Activated T-helper 17 cell treated with anti-CD3 and anti-CD28 coated beads, Interleukin-2, amount 50 U/mL, for 72 hours (primary cell): ENCODE results near the gene MUC5B. TPM values are rescaled to one million over a fixed set of nuclear protein-coding genes. Genes with fewer than 3 reads are reported as not detected.
"Not testable (repeated sequence)": the region's sequence is repeated elsewhere in the genome, so short reads cannot be mapped to it uniquely, and the experiment has no call there.

ENCODE experiments used
- ATAC-seq: fragments of 150-1000 bp; cut with Tn5 transposase; replicated peaks from 2 replicates; pipeline ENCODE4 v1.10.0; 2021; ENCODE audit warnings: mild to moderate bottlenecking, moderate library complexity
- H3K27ac Mint-ChIP-seq: one replicate; pipeline ENCODE4 v1.8.0; 2022; ENCODE audit warnings: mixed read lengths
- H3K27me3 Mint-ChIP-seq: one replicate; pipeline ENCODE4 v1.8.0; 2022; ENCODE audit warnings: mixed read lengths
- H3K36me3 Mint-ChIP-seq: one replicate; pipeline ENCODE4 v1.8.0; 2022; ENCODE audit warnings: low read depth, mild to moderate bottlenecking, mixed read lengths
- H3K4me1 Mint-ChIP-seq: one replicate; pipeline ENCODE4 v1.8.0; 2022; ENCODE audit warnings: mixed read lengths
- H3K4me3 Mint-ChIP-seq: one replicate; pipeline ENCODE4 v1.8.0; 2022; ENCODE audit warnings: mild to moderate bottlenecking, mixed read lengths
- H3K9me3 Mint-ChIP-seq: one replicate; pipeline ENCODE4 v1.8.0; 2022; ENCODE audit warnings: mixed read lengths
- total RNA-seq, 2 donors: library from RNA; stranded (reverse); gene quantifications; one replicate each; pipeline ENCODE4 v1.2.3, GENCODE V29; 2022

MUC5B gene
- total RNA-seq, 2 donors from 2014 or later, result not detected

DNA sequence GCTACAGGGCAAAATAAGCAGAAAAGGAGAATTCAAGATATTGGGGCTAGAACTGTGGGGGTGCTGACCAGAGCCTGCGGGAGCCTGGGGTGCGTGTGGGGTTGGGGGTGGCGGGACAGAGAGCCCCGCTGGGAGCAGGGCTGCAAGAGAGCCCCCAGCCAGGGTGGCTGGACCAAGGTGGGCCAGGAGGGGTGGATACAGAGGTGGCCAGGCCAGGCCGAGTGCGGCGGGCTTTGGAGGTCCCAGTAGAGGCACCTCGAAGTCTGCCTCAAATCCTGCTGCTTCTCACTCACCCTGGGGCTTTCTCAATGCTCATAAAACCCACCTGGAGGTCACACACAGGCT is 16.9 kb upstream of the MUC5B start:
- Mint-ChIP-seq H3K4me3 (no peak overlapping the region), H3K27me3 (peaks cover 8% of the 10 kb centered on the region), H3K4me1 (no peaks in the 10 kb centered on the region), H3K9me3 (peaks cover under 1% of the 10 kb centered on the region), H3K36me3 (no peaks in the 10 kb centered on the region), H3K27ac (no peak overlapping the region)
- ATAC-seq, result no peak

DNA sequence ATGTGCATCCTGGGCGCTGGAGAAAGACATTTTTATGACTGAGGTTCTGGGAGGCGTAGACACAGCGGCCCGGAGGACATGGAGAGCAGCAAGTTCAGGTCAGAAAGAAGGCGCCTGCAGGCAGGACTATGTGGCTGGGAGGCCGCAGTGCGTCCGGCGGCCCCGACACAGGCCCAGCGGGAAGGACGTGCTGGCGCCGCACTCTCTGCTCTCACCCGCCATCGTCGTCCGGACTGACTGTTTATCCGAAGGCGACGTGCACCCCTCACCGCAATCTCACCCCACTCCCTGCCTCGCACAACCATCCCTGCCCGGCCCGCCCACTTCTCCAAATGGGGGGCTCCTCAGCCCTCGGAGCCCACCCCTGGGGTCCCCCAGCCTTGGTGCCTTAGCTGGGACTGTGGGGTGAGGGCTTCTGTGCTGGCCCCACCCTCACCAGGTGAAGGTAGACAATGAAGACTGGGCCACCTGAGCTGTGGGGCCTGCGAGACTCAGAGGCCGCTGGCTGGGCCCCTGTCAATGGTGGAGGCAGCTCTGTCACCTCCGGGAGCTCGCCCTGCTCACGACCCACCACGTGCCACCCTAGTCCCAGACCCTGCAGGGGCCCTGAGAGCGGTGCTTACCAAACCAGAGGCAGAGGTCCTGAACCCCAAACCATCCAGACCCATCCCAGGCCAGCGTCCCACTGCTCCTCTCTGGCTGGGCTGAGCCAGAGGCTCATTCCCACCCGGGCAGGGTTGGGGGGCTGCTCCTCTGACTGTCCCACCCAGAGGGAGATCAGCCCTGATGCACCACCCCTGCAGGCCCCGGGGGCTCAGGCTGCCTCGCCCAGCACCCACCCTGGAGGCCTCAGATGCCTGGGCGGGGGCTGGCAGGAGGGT is 16.2 kb upstream of the MUC5B start:
- peaks cover 15% of the 10 kb centered on the region for H3K27me3 Mint-ChIP-seq
- ATAC-seq, result no peak
- H3K4me1 Mint-ChIP-seq, result no peaks in the 10 kb centered on the region
- peaks cover 7% of the 10 kb centered on the region for H3K9me3 Mint-ChIP-seq
- H3K27ac Mint-ChIP-seq, result no peak overlapping the region
- H3K4me3 Mint-ChIP-seq, result no peak overlapping the region
- H3K36me3 Mint-ChIP-seq, result no peaks in the 10 kb centered on the region

DNA sequence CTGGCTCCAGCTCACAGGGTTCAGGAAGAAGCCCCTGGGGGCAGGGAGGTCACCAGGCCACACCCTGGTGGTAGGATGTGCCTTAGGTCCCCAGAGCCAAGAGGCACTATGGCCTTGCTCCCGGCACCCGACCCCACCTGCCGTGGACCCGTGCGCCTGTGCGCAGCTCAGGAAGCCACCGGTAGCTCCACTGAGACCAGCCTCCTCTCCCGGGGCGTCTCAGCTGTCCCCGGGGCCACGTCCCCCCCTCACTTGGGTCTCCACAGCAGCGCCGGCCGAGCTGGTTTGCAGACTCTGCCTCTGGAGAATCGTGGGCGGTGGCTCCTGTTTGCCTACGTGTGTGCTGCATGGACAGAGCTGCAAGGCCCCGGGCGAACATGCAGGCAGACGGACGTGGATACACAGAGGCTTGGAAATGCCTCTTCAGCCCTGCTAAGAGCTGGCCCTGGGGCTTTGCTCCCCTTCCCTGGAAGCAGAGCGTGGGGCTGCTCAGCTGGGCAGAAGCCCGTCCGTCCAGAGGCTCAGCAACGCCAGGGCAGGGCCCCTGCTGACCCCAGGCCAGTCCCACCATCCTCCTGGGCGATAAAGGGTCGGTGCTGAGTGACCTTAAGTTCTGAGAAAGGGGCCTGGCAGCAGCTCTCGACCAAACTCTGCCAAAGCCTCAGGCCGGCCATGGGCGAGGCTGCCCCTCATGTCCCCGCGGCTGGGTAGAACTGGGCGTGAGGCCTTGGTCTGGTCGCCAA is 15.3 kb upstream of the MUC5B start:
- Mint-ChIP-seq H3K27me3 (peaks cover 20% of the 10 kb centered on the region), H3K4me3 (no peak overlapping the region), H3K27ac (no peak overlapping the region), H3K9me3 (peaks cover 13% of the 10 kb centered on the region), H3K4me1 (no peaks in the 10 kb centered on the region), H3K36me3 (no peaks in the 10 kb centered on the region)
- no peak for ATAC-seq

DNA sequence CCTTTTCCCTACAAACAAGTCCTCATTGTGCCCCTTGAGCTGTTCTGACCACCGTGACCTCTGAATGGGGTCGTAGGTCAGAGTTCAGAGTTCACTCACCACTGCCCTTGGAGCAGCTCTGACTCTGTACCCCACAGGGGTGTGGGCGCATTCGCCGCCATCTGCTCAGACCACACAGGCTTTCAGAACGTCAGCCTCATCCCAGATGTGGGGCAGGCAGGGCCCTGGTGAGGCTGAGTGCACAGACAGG is 14.8 kb upstream of the MUC5B start:
- Mint-ChIP-seq H3K27ac (no peak overlapping the region), H3K27me3 (peaks cover 20% of the 10 kb centered on the region), H3K4me1 (no peaks in the 10 kb centered on the region), H3K4me3 (no peak overlapping the region), H3K9me3 (peaks cover 13% of the 10 kb centered on the region), H3K36me3 (no peaks in the 10 kb centered on the region)
- no peak for ATAC-seq

DNA sequence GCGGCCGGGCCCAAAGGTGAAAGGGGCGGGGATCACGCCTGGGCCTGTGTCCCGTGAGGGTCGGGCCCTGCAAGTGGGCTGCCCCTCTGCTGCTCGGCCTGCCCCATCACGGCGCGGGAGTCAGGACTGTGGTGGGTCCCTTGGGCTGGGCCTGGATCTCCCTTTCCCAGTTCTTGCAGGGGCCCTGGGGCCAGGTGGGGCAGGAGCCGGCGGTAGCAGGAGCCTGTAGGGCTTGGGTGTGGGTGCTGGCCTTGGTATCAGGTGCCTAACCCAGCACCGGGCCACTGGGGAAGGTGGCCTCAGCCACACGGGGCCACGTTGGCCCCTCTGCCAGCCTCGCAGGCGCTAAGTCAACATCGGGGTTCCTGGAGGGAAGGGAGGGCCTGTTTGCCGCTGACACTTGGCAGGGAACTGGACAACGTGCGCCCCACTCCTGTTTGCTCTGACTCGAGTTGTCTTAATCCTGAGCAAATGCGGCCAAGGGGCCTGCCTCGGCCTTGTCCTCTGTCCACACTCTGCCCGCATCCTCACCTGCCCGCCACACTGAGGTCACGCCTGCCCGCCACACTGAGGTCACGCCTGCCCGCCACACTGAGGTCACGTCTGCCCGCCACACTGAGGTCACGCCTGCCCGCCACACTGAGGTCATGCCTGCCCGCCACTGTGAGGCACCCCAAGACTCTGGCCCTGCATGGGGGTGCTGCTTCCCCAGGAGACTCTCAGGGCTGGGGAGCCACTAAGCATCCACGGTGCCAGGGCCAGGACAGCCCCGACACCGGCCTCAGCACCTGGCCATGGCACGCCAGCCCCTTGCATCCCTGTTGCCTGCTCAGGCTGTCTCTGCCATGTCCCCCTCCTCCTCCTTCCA is 14.2 kb upstream of the MUC5B start:
- Mint-ChIP-seq H3K9me3 (peaks cover 13% of the 10 kb centered on the region), H3K4me3 (no peak overlapping the region), H3K27ac (no peak overlapping the region), H3K27me3 (peaks cover 20% of the 10 kb centered on the region), H3K36me3 (no peaks in the 10 kb centered on the region), H3K4me1 (no peaks in the 10 kb centered on the region)
- no peak for ATAC-seq

DNA sequence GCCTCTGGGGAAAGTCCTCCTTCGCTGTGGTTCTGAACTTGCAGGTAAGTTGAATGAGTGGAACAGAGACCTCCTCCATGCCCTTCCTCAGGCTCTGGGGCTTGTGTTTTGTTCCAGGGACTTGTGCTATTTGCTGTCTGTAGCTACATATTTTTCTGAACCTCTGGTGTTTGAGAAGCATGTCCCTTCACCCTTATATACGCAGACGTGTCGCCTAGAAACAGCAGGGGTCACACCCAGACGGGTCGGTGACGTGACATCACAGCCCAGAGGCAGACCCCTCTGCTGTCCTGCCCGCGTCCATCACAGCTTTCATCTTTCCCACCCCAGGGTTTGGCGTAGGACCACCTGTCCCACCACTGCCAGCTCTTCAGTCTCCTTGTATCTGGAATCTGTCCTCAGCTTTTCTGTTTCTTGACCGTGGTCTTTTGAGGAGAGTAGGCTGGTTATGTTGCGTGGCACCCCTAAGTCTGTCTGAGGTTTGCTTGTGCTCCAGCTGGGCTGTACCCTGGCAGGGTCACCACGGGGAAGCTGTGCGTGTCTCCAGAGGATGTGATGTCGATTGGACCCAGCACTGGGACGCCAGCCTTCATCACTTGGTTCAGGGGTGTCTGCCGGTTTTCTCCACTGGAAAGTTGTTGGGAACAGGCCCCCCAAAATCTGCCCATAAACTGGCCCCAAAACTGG is 13.4 kb upstream of the MUC5B start:
- Mint-ChIP-seq H3K27ac (no peak overlapping the region), H3K9me3 (peaks cover 13% of the 10 kb centered on the region), H3K4me3 (no peak overlapping the region), H3K36me3 (no peaks in the 10 kb centered on the region), H3K4me1 (no peaks in the 10 kb centered on the region), H3K27me3 (peaks cover 22% of the 10 kb centered on the region)
- no peak for ATAC-seq

DNA sequence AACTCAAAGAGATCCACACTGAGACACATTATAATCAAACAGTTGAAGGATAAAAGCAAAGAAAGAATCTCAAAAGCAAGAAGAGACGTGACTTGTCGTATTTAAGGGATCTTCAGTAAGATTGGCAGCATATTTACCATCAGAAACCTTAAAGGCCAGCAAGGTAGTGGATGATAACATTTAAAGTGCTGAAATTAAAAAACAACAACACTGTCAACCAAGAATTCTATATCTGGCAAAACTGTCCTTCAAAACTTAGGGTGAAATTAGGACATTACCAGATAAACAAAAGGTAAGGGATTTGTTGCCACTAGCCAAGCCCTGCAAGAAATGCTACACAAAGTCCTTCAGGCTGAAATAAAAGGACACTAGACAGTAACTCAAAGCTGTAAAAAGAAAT is 11.0 kb upstream of the MUC5B start:
- no peak overlapping the region for H3K4me3 Mint-ChIP-seq
- peaks cover 13% of the 10 kb centered on the region for H3K9me3 Mint-ChIP-seq
- H3K27ac Mint-ChIP-seq, result no peak overlapping the region
- H3K36me3 Mint-ChIP-seq, result no peaks in the 10 kb centered on the region
- H3K27me3 Mint-ChIP-seq, result peaks cover 26% of the 10 kb centered on the region
- no peak for ATAC-seq
- H3K4me1 Mint-ChIP-seq, result no peaks in the 10 kb centered on the region

DNA sequence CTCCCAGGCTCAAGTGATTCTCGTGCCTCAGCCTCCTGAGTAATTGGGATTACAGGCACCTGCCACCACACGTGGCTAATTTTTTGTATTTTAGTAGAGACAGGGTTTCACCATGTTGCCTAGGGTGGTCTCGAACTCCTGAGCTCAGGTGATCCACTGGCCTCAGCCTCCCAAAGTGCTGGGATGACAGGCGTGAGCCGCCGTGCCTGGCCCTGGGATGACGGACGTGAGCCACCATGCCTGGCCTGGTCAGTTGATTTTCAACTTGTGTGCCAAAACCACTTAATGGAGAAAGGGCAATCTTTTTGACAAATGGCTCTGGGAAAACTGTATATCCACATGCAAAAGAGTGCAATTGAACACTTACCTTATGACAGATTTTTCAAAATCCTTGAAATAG is 7.0 kb upstream of the MUC5B start:
- H3K36me3 Mint-ChIP-seq, ATAC-seq, H3K27ac Mint-ChIP-seq, H3K4me1 Mint-ChIP-seq, H3K4me3 Mint-ChIP-seq: not testable (repeated sequence)
- Mint-ChIP-seq H3K27me3 (peaks cover 18% of the 10 kb centered on the region), H3K9me3 (peaks cover 13% of the 10 kb centered on the region)

DNA sequence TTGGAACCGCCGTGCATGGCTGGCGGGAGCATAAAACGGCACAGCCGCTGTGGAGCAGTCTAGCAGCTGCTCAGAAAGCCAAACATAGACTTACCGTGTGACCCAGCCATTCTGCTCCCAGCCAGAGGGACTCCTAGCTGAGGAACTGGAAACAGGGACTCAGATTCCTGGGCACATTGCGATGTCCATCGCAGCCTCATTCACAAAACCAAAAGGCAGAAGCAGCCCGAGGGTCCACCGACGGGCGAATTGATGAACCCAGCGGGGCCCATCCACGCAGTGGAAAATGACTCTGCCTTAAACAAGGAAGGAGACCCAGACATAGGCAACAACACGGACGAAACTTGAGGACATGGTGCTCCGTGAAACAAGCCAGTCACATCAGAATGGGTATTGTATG is 5.7 kb upstream of the MUC5B start:
- ATAC-seq, result no peak
- Mint-ChIP-seq H3K9me3 (peaks cover 3% of the 10 kb centered on the region), H3K4me3 (no peak overlapping the region), H3K4me1 (no peaks in the 10 kb centered on the region), H3K27ac (no peak overlapping the region), H3K27me3 (peaks cover 18% of the 10 kb centered on the region), H3K36me3 (no peaks in the 10 kb centered on the region)

DNA sequence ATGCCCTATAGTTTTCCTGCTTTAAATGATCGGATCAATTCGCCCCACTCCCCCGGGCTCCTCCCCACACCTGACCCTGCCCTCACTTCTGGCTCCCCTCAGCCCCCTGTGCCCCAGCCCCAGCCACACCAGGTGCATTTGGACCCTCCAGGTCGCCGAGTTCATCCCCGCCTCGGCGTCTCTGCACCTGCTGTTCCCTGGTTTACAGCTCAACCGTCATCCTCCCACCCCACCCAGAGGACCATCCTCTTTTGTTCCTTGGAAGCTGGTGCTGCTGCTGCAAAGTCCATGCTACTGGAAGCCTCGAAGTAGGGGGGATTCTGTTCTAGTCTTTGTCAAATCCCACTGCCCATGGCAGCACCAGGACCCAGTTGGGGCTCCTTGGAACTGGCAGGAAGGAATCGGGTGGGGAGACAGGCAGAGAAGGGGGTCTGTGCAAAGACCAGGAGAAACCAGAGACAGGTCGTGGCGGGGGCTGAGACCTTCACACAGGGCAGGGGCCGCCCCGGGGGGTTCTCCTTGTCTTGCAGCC is 4.5 kb upstream of the MUC5B start:
- Mint-ChIP-seq H3K27me3 (peaks cover 14% of the 10 kb centered on the region), H3K36me3 (no peaks in the 10 kb centered on the region), H3K27ac (no peak overlapping the region), H3K9me3 (no peaks in the 10 kb centered on the region), H3K4me3 (no peak overlapping the region), H3K4me1 (no peaks in the 10 kb centered on the region)
- no peak for ATAC-seq

DNA sequence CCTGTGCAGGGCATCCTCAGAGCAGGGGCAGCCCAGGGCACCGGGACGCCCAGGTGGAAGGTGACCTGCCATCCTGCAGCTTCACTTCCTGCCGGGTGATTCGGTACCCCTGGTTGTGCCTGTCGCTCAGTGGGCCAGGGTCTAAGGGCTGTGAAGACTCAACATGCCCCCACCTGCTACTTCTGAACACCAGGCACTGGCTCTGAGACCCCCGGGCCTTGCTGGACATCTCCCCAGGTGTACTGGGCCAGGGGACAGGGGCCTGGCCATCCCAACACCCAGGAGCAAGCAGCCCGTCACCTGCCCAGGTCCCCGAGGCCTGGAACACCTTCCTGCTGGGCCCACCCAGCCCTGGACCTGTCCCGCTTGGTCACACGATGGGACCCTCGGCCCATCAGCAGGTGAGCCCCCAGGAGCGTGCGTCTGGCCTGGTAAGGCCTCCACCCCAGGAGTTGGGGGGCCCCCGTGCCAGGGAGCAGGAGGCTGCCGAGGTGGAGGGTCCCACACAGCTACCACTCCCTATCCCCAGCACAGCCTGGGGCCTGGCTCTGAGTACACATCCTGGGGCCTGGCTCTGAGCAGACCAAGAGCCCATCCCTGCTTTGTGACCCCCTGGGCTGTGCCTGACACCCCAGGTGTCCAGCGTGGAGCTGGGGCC is 3.9 kb upstream of the MUC5B start:
- Mint-ChIP-seq H3K36me3 (no peaks in the 10 kb centered on the region), H3K9me3 (no peaks in the 10 kb centered on the region), H3K27ac (no peak overlapping the region), H3K4me3 (no peak overlapping the region), H3K27me3 (peaks cover 14% of the 10 kb centered on the region), H3K4me1 (no peaks in the 10 kb centered on the region)
- no peak for ATAC-seq

DNA sequence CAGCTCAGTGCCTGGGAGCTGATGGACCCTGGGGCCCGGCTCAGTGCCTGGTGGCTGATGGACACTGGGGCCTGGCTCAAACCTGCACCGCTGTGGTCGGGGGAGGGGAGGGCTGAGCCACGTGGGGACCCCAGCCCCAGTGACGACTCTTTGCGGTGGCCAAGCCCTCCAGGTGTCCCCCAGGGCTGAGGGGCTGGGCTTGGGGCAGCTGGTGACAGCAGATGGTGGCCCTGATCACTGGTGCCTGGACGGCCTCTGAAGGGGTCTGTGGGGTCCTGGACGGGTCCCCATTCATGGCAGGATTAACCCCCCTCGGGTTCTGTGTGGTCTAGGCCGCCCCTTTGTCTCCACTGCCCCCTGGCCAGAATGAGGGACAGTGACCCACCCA is 3.4 kb upstream of the MUC5B start:
- H3K4me3 Mint-ChIP-seq, result no peak overlapping the region
- H3K4me1 Mint-ChIP-seq, result no peaks in the 10 kb centered on the region
- no peaks in the 10 kb centered on the region for H3K9me3 Mint-ChIP-seq
- H3K36me3 Mint-ChIP-seq, result no peaks in the 10 kb centered on the region
- ATAC-seq, result no peak
- H3K27me3 Mint-ChIP-seq, result peaks cover 12% of the 10 kb centered on the region
- no peak overlapping the region for H3K27ac Mint-ChIP-seq

DNA sequence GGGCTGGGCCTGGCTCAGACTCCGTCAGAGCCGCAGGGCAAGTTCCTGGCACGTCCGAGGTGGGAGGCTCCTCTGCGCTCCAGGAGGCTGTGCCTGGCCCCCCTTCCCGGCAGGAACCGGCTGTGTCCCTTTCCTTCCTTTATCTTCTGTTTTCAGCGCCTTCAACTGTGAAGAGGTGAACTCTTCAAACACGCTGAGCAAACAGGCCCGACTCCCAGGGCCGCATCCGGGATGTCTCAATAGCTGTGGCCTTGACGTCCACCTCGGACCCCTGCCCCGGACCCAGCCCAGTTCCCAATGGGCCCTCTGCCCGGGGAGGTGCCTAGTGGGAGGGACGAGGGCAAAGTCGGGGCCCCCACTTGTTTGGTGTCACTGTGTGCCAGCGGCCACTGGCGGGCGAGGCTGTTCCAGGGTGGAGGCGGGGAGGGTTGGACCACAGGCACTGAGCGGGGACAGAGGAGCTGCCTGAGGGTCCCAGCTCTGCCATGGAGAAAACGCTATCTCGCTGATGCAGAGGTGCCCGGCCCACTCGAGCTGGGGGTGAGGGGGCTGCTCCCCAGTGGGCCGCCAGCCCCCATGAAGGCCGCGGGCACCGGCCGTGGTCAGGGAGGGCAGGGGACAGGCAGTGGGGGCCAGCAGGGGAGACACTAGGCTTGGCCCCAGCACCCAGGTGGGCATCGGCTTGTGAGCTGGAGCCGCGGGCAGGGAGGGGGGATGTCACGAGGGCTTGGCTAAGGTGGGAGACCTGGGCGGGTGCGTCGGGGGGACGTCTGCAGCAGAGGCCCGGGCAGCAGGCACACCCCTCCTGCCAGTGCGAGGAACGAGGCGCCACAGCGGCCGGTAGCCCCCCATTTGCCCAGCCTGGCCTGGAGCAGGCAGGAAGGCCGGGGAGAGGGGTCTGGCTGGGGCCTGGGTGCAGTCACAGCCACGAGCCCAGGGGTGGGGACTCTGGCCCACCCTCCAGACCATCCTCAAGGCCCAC is 2.7 kb upstream of the MUC5B start:
- H3K4me3 Mint-ChIP-seq, result no peak overlapping the region
- no peaks in the 10 kb centered on the region for H3K9me3 Mint-ChIP-seq
- ATAC-seq, result no peak
- no peak overlapping the region for H3K27ac Mint-ChIP-seq
- H3K36me3 Mint-ChIP-seq, result no peaks in the 10 kb centered on the region
- H3K4me1 Mint-ChIP-seq, result no peaks in the 10 kb centered on the region
- peaks cover 12% of the 10 kb centered on the region for H3K27me3 Mint-ChIP-seq
